HCT116 (cell line): Measurements from ENCODE around the gene SEMG1. TPM values are rescaled to one million over a fixed set of nuclear protein-coding genes. Genes with fewer than 3 reads are reported as not detected.

Experiments
- ATAC-seq: fragments of 200-7000 bp; cut with Tn5 transposase; 2 replicates; pipeline ENCODE4 v1.9.1; 2020; ENCODE audit warnings: mild to moderate bottlenecking, moderate library complexity
- BruUV-seq: library from RNA; stranded (reverse); fragments of 400-500 nt; replicated peaks from 2 replicates; lab custom pipeline; 2021; lab: Mats Ljungman, UMichigan
- CTCF ChIA-PET: fragments of 300-600 bp; sonication (Branson Sonifier 250); formaldehyde crosslinking; loops from one replicate; lab custom pipeline; 2021; ENCODE audit warnings: antibody characterized with exemption; lab: Charles Lee
- POLR2A ChIA-PET: fragments of 300-600, 350-600 bp; sonication (Branson Sonifier 250); formaldehyde crosslinking; loops from one replicate; lab custom pipeline; 2021; ENCODE audit warnings: antibody characterized with exemption; lab: Charles Lee
- RAD21 ChIA-PET, 2 experiments: fragments of 300-600 bp; sonication (Branson Sonifier 250); formaldehyde crosslinking; loops; one replicate each; lab custom pipeline; 2023; ENCODE audit warnings: low total read pairs in 2 of 2; ENCODE audit not compliant: uncharacterized antibody in 2 of 2, unreplicated experiment in 2 of 2, low non-redundant PET in 1 of 2; lab: Charles Lee
- DNase-seq: peaks from one replicate; pipeline ENCODE4 v3.0.0-alpha.2; 2010; ENCODE audit warnings: low read depth, low spot score
- H2AFZ ChIP-seq: fragments of 200-600 bp; shearing (Covaris generic), sonication (generic); 2 replicates; pipeline ENCODE4 v1.6.1; 2017; ENCODE audit warnings: low read depth, mixed run types, mixed read lengths, antibody characterized with exemption, low read length; ENCODE audit not compliant: poor library complexity, severe bottlenecking
- H3K27ac ChIP-seq: 2 replicates; pipeline ENCODE4 v1.5.1; 2012; ENCODE audit warnings: low read depth, low read length
- H3K27me3 ChIP-seq: fragments of 200-600 bp; sonication (generic); 2 replicates; pipeline ENCODE4 v1.6.1; 2016; ENCODE audit warnings: mixed run types, low read length, mixed read lengths; ENCODE audit not compliant: insufficient read depth
- H3K36me3 ChIP-seq, 2 experiments: fragments of 200-500 bp in 1 of 2; fragments of 200-600 bp in 1 of 2; sonication (Bioruptor generic) in 1 of 2; sonication (generic) in 1 of 2; 2 replicates each; pipeline versions ENCODE4 v1.5.1 to v1.6.1; 2014 to 2016; ENCODE audit warnings: low read length in 2 of 2, inconsistent platforms in 1 of 2, mixed read lengths in 1 of 2, mixed run types in 1 of 2; ENCODE audit not compliant: insufficient read depth in 2 of 2, control insufficient read depth in 1 of 2
- H3K4me1 ChIP-seq, 2 experiments: fragments of 200-600 bp in 1 of 2; sonication (generic) in 1 of 2; 2 replicates each; pipeline versions ENCODE4 v1.5.1 to v1.6.1; 2012 to 2017; ENCODE audit warnings: low read length in 2 of 2, inconsistent platforms in 1 of 2, mild to moderate bottlenecking in 1 of 2, mixed read lengths in 1 of 2, mixed run types in 1 of 2, moderate library complexity in 1 of 2; ENCODE audit not compliant: insufficient read depth in 2 of 2, control insufficient read depth in 1 of 2
- H3K4me2 ChIP-seq: fragments of 200-600 bp; sonication (generic); 2 replicates; pipeline ENCODE4 v1.6.1; 2017; ENCODE audit warnings: mixed run types, low read length, mixed read lengths
- H3K4me3 ChIP-seq, 2 experiments: fragments of 200-600 bp in 1 of 2; sonication (generic) in 1 of 2; replicated peaks in 1 of 2; 2 replicates each; pipeline ENCODE4 v1.5.1; 2011 to 2016; ENCODE audit warnings: low read length in 2 of 2, control low read depth in 1 of 2, low read depth in 1 of 2, mild to moderate bottlenecking in 1 of 2, mixed read lengths in 1 of 2, mixed run types in 1 of 2
- H3K79me2 ChIP-seq: fragments of 200-600 bp; sonication (generic); 2 replicates; pipeline ENCODE4 v1.6.1; 2017; ENCODE audit warnings: mild to moderate bottlenecking, mixed run types, low read length, moderate library complexity, mixed read lengths; ENCODE audit not compliant: insufficient read depth
- H3K9ac ChIP-seq: fragments of 200-600 bp; sonication (generic); 2 replicates; pipeline ENCODE4 v1.6.1; 2016; ENCODE audit warnings: low read length, mixed read lengths
- H3K9me2 ChIP-seq: fragments of 200-600 bp; sonication (generic), shearing (Covaris generic); 2 replicates; pipeline ENCODE4 v1.6.1; 2017; ENCODE audit warnings: mixed run types, mild to moderate bottlenecking, moderate library complexity; ENCODE audit not compliant: insufficient read depth
- H3K9me3 ChIP-seq, 2 experiments: fragments of 200-500 bp in 1 of 2; fragments of 200-600 bp in 1 of 2; sonication (Bioruptor generic) in 1 of 2; sonication (generic) in 1 of 2; 2 replicates each; pipeline ENCODE4 v1.6.1; 2014 to 2017; ENCODE audit warnings: low read length in 2 of 2, mixed read lengths in 2 of 2, inconsistent platforms in 1 of 2, low read depth in 1 of 2, mild to moderate bottlenecking in 1 of 2, mixed run types in 1 of 2, moderate library complexity in 1 of 2; ENCODE audit not compliant: control insufficient read depth in 1 of 2, insufficient read depth in 1 of 2
- H4K20me1 ChIP-seq: fragments of 200-600 bp; sonication (generic), shearing (Covaris generic); 2 replicates; pipeline ENCODE4 v1.6.1; 2017; ENCODE audit warnings: mixed run types, mild to moderate bottlenecking, moderate library complexity; ENCODE audit not compliant: insufficient read depth
- ELF1 ChIP-seq: IDR thresholded peaks from 2 replicates; pipeline ENCODE4 v1.6.1; 2012; ENCODE audit warnings: low read depth, borderline replicate concordance
- EZH2 ChIP-seq: fragments of 200-600 bp; sonication (generic); IDR thresholded peaks from 2 replicates; pipeline ENCODE4 v1.6.1; 2017; ENCODE audit warnings: antibody characterized with exemption, mixed run types
- FOSL1 ChIP-seq: IDR thresholded peaks from 2 replicates; pipeline ENCODE4 v1.6.1; 2012; ENCODE audit warnings: low read depth
- JUND ChIP-seq: IDR thresholded peaks from 2 replicates; pipeline ENCODE4 v1.6.1; 2012
- POLR2A ChIP-seq: IDR thresholded peaks from 2 replicates; pipeline ENCODE4 v1.7.0; 2011; ENCODE audit warnings: borderline replicate concordance; ENCODE audit not compliant: insufficient read depth, insufficient read length; ENCODE audit errors: extremely low read depth
- POLR2AphosphoS5 ChIP-seq: IDR thresholded peaks from 2 replicates; pipeline ENCODE4 v1.6.1; 2011; ENCODE audit warnings: mild to moderate bottlenecking, low read depth, low read length, moderate library complexity
- SIN3A ChIP-seq: IDR thresholded peaks from 2 replicates; pipeline ENCODE4 v1.6.1; 2012; ENCODE audit warnings: low read depth
- SP1 ChIP-seq: IDR thresholded peaks from 2 replicates; pipeline ENCODE4 v1.6.1; 2012; ENCODE audit warnings: low read depth
- SRF ChIP-seq: IDR thresholded peaks from 2 replicates; pipeline ENCODE4 v1.6.1; 2012; ENCODE audit warnings: low read depth
- TCF7L2 ChIP-seq: IDR thresholded peaks from 2 replicates; pipeline ENCODE4 v1.7.0; 2011; ENCODE audit warnings: borderline replicate concordance, inconsistent platforms; ENCODE audit not compliant: insufficient read depth, insufficient read length; ENCODE audit errors: extremely low read depth
- ZNF274 ChIP-seq: fragments of 200-500 bp; sonication (Bioruptor generic); IDR thresholded peaks from 2 replicates; pipeline ENCODE4 v1.6.1; 2014; ENCODE audit warnings: mild to moderate bottlenecking, low read depth, low read length, inconsistent platforms
- intact Hi-C: fragments of 100-400 bp; cut with micrococcal nuclease; formaldehyde crosslinking; loops from 2 replicates; pipeline ENCODE4 v1.10.0; 2022
- total RNA-seq: library from RNA; stranded (reverse); gene quantifications from one replicate; pipeline ENCODE4 v1.2.1, GENCODE V29; 2021; ENCODE audit not compliant: unreplicated experiment
- TF ChIP-seq, protein P1 (sequence below): IDR thresholded peaks from 2 replicates; pipeline ENCODE4 v1.6.1; 2011; ENCODE audit warnings: mild to moderate bottlenecking, low read length, moderate library complexity; ENCODE audit not compliant: insufficient replicate concordance; ENCODE audit errors: extremely low read depth
- TF ChIP-seq, protein P2 (sequence below): IDR thresholded peaks from 2 replicates; pipeline ENCODE4 v1.6.1; 2012
- TF ChIP-seq, protein P3 (sequence below): IDR thresholded peaks from 2 replicates; pipeline ENCODE4 v1.6.1; 2012

Gene SEMG1
- total RNA-seq, 1 experiment from 2014 or later = not detected

DNA sequence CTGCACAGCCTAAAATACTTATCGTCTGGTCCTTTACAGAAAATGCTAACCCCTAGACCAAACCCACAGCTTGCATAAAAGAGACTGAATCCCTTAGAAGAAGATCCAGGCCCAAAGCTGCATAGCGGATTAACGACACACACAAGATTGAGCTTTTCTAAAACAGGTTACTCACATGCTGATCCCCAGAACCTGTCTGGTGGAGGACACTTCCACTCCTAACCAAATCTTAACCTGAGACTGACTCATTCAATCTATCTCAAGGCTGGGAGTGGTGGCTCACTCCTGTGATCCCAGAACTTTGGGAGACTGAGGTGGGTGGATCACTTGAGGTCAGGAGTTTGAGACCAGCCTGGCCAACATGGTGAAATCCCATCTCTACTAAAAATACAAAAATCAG lies 50.3 kb downstream of the SEMG1 start:
- POLR2A ChIA-PET = no interaction called here
- H3K9me2 ChIP-seq = no peaks in the 10 kb centered on the region
- peaks cover 10 to 11% of the 10 kb centered on the region in 2 experiments; a peak in 2 of 4 replicates for H3K4me1 ChIP-seq
- H3K27me3 ChIP-seq = no peaks in the 10 kb centered on the region
- no peaks in the 10 kb centered on the region for H3K36me3 ChIP-seq
- H3K9ac ChIP-seq = no peak overlapping the region
- ATAC-seq (no peak), DNase-seq (no peak)
- no TSS peak for BruUV-seq
- no peaks in the 10 kb centered on the region for H3K79me2 ChIP-seq
- no peaks in the 10 kb centered on the region for H4K20me1 ChIP-seq
- no peak overlapping the region for H3K4me3 ChIP-seq
- TF ChIP-seq SP1 (no peak), POLR2A (no peak), POLR2AphosphoS5 (no peak), JUND (no peak), SRF (no peak), ZNF274 (no peak), SIN3A (no peak), TCF7L2 (no peak), EZH2 (no peak), FOSL1 (no peak), ELF1 (no peak)
- TF ChIP-seq, protein P1, sequence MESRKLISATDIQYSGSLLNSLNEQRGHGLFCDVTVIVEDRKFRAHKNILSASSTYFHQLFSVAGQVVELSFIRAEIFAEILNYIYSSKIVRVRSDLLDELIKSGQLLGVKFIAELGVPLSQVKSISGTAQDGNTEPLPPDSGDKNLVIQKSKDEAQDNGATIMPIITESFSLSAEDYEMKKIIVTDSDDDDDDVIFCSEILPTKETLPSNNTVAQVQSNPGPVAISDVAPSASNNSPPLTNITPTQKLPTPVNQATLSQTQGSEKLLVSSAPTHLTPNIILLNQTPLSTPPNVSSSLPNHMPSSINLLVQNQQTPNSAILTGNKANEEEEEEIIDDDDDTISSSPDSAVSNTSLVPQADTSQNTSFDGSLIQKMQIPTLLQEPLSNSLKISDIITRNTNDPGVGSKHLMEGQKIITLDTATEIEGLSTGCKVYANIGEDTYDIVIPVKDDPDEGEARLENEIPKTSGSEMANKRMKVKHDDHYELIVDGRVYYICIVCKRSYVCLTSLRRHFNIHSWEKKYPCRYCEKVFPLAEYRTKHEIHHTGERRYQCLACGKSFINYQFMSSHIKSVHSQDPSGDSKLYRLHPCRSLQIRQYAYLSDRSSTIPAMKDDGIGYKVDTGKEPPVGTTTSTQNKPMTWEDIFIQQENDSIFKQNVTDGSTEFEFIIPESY = no peak
- TF ChIP-seq, protein P2, sequence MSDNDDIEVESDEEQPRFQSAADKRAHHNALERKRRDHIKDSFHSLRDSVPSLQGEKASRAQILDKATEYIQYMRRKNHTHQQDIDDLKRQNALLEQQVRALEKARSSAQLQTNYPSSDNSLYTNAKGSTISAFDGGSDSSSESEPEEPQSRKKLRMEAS = no peak
- TF ChIP-seq, protein P3, sequence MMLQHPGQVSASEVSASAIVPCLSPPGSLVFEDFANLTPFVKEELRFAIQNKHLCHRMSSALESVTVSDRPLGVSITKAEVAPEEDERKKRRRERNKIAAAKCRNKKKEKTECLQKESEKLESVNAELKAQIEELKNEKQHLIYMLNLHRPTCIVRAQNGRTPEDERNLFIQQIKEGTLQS = no peak
- RAD21 ChIA-PET = no interaction called here
- H3K27ac ChIP-seq = no peak overlapping the region
- H3K9me3 ChIP-seq = no peaks in the 10 kb centered on the region
- H3K4me2 ChIP-seq = no peak overlapping the region
- CTCF ChIA-PET = no interaction called here
- intact Hi-C loops = no loop called here
- H2AFZ ChIP-seq = no peak overlapping the region
